Measurements from ENCODE around the gene VPS13C.

Gene VPS13C

GRCh38 chr15:61824291-61824690, 236.0 kb downstream of the VPS13C start:
- no peak for DNase-seq (ENCODE audit: low read depth, low spot score)
- no peak overlapping the region for H3K4me3 ChIP-seq (ENCODE audit: low read depth, low read length)
- in situ Hi-C loops (cut with HindIII; ENCODE audit: low sequenced_read_pairs) = no loop called here
- TF ChIP-seq CTCF (IDR thresholded peaks at IDR 0.05; ENCODE audit: low read depth, low read length) = no peak

GRCh38 chr15:61822511-61822910, 237.7 kb downstream of the VPS13C start:
- in situ Hi-C loops (cut with HindIII; ENCODE audit: low sequenced_read_pairs) = no loop called here
- no peak overlapping the region for H3K4me3 ChIP-seq (ENCODE audit: low read depth, low read length)
- DNase-seq (ENCODE audit: low read depth, low spot score) = no peak
- TF ChIP-seq CTCF (IDR thresholded peaks at IDR 0.05; ENCODE audit: low read depth, low read length) = no peak

GRCh38 chr15:61820951-61821350, 239.3 kb downstream of the VPS13C start:
- no peak overlapping the region for H3K4me3 ChIP-seq (ENCODE audit: low read depth, low read length)
- in situ Hi-C loops (cut with HindIII; ENCODE audit: low sequenced_read_pairs) = no loop called here
- DNase-seq (ENCODE audit: low read depth, low spot score) = no peak
- no peak for TF ChIP-seq CTCF (IDR thresholded peaks at IDR 0.05; ENCODE audit: low read depth, low read length)

GRCh38 chr15:61820212-61820611, 240.0 kb downstream of the VPS13C start:
- no peak for DNase-seq (ENCODE audit: low read depth, low spot score)
- TF ChIP-seq CTCF (IDR thresholded peaks at IDR 0.05; ENCODE audit: low read depth, low read length) = no peak
- H3K4me3 ChIP-seq (ENCODE audit: low read depth, low read length) = no peak overlapping the region
- in situ Hi-C loops (cut with HindIII; ENCODE audit: low sequenced_read_pairs) = no loop called here

- TF ChIP-seq CTCF (IDR thresholded peaks at IDR 0.05; ENCODE audit: low read depth, low read length) = no peak
- in situ Hi-C loops (cut with HindIII; ENCODE audit: low sequenced_read_pairs) = no loop called here
- DNase-seq (ENCODE audit: low read depth, low spot score) = no peak
- H3K4me3 ChIP-seq (ENCODE audit: low read depth, low read length) = no peak overlapping the region
Measured at GRCh38 chr15:61819386-61819785, 240.9 kb downstream of the VPS13C start.

- no peak for DNase-seq (ENCODE audit: low read depth, low spot score)
- no peak for TF ChIP-seq CTCF (IDR thresholded peaks at IDR 0.05; ENCODE audit: low read depth, low read length)
- in situ Hi-C loops (cut with HindIII; ENCODE audit: low sequenced_read_pairs) = no loop called here
- no peak overlapping the region for H3K4me3 ChIP-seq (ENCODE audit: low read depth, low read length)
Measured at GRCh38 chr15:61818801-61819200, 241.4 kb downstream of the VPS13C start.

GRCh38 chr15:61816856-61817255, 243.4 kb downstream of the VPS13C start:
- no peak for DNase-seq (ENCODE audit: low read depth, low spot score)
- no peak for TF ChIP-seq CTCF (IDR thresholded peaks at IDR 0.05; ENCODE audit: low read depth, low read length)
- in situ Hi-C loops (cut with HindIII; ENCODE audit: low sequenced_read_pairs) = no loop called here
- no peak overlapping the region for H3K4me3 ChIP-seq (ENCODE audit: low read depth, low read length)
